GM18951 (cell line): ENCODE measurements around the gene ZER1.
"Not testable (repeated sequence)": the region's sequence is repeated elsewhere in the genome, so short reads cannot be mapped to it uniquely, and the experiment has no call there.

Experiments used
- POLR2A ChIP-seq: IDR thresholded peaks from 4 replicates; pipeline ENCODE4 v1.6.1; 2011; ENCODE audit warnings: mild to moderate bottlenecking; ENCODE audit not compliant: insufficient read length, insufficient read depth; ENCODE audit errors: extremely low read depth
- in situ Hi-C: fragments of 300-500 bp; cut with MboI; formaldehyde crosslinking; loops from one replicate; pipeline ENCODE4 v1.12.0; 2022; ENCODE audit warnings: low sequenced_read_pairs, mixed read lengths, inconsistent platforms; ENCODE audit not compliant: unreplicated experiment

The ZER1 gene

DNA sequence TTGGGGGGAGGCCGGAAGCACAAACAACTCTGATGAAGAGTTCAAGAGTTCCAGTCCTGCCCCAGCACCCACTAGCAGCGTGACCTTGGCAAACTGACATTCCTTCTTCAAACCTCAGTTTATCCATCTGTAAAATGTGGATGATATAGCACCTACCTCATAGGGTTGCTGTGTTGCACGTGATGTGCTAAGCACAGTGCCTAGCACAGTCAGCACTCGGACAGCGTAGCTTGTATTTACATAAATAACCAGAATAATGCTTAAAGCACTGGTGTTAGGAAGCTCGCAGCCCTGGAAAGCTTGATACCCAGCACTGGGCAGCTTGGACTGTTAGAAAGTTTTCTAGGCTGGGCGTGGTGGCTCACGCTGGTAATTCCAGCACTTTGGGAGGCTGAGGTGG is 64.3 kb downstream of the ZER1 start:
- TF ChIP-seq POLR2A: no peak
- in situ Hi-C loops: no loop called here

DNA sequence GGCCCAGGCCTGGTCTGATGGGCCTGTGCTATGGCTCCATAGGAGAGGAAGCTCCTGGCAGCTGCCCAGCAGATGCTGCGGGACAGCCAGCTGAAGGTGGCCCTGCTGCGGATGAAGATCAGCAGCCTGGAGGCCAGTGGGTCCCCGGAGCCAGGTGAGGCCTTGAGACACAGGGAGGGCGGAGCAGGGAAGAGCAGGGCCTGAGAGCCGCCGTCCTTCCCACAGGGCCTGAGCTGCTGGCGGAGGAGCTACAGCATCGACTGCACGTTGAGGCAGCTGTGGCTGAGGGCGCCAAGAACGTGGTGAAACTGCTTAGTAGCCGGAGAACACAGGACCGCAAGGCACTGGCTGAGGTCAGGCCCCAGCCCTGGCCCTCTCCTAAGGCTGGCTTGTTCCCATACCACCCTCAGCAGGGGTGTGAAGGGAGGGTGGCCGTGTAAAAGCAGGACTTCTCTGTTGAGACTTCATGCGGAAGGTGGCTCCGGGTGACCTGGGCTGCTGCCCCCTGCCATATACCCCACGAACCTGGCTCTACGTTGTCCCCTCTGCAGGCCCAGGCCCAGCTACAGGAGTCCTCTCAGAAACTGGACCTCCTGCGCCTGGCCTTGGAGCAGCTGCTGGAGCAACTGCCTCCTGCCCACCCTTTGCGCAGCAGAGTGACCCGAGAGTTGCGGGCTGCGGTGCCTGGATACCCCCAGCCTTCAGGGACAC is 64.9 kb downstream of the ZER1 start:
- no peak for TF ChIP-seq POLR2A
- in situ Hi-C loops: no loop called here

DNA sequence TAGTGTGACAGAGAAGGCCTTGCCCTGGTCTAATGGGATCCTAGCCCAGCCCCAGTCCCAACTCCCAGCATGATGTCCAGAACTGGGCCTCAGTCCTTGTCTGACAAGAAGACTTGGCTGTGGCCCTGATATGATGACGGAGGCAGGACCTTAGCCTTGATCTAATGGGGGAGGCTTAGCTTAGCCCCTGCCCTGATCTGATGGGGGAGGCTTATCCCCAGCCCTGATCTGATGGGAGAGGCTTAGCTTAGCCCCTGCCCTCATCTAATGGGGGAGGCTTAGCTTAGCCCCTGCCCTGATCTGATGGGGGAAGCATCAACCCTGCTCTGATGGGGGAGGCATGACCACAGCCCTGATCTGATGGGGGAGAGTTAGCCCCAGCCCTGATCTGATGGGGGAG is 65.7 kb downstream of the ZER1 start:
- in situ Hi-C loops: no loop called here
- TF ChIP-seq POLR2A: no peak

DNA sequence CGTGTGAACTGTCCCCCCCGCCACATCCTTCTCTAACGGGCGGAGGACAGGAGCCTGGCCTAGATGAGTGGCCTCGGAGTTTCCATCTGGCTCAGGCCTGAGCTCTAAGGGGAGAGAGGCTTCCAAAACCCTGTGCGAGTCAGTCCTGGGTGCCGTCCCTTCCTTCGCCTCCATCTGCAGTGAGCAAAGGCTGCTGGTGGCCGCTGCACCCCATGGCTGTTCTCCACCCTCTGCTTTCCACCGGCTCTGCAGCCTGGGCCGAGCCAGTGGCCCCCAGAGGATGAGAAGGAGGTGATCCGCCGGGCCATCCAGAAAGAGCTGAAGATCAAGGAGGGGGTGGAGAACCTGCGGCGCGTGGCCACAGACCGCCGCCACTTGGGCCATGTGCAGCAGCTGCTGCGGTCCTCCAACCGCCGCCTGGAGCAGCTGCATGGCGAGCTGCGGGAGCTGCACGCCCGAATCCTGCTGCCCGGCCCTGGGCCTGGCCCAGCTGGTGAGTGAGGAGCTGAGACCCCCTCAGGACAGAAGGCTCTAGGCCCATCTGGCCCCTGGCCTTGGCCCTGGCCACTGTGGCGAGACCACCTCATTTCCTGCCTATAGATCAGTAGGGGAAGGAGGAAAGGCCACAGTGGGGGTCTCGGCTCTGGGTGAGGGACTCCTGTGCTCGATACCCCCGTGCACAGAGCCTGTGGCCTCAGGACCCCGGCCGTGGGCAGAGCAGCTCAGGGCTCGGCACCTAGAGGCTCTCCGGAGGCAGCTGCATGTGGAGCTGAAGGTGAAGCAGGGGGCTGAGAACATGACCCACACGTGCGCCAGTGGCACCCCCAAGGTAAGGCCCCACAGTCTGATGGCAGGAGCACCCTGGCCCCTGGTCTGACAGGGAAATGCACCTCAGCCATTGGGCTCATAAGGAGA is 66.4 kb downstream of the ZER1 start:
- in situ Hi-C loops: no loop called here
- no peak for TF ChIP-seq POLR2A

DNA sequence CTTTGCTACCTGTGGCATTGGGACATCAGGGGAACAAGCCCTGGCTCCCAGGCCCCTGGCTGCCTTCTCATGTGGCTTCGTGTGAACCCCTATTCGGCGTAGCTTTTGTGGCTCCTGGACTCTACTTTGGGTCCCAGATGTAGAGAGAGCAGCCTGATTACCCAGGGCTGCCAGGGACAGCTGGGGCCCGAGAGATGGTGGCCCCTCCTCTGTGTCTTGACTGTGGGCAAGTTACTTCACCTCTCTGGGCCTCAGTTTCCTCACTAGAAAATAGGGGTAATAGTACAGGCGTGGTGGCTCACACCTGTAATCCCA is 67.4 kb downstream of the ZER1 start:
- no peak for TF ChIP-seq POLR2A
- in situ Hi-C loops: no loop called here

DNA sequence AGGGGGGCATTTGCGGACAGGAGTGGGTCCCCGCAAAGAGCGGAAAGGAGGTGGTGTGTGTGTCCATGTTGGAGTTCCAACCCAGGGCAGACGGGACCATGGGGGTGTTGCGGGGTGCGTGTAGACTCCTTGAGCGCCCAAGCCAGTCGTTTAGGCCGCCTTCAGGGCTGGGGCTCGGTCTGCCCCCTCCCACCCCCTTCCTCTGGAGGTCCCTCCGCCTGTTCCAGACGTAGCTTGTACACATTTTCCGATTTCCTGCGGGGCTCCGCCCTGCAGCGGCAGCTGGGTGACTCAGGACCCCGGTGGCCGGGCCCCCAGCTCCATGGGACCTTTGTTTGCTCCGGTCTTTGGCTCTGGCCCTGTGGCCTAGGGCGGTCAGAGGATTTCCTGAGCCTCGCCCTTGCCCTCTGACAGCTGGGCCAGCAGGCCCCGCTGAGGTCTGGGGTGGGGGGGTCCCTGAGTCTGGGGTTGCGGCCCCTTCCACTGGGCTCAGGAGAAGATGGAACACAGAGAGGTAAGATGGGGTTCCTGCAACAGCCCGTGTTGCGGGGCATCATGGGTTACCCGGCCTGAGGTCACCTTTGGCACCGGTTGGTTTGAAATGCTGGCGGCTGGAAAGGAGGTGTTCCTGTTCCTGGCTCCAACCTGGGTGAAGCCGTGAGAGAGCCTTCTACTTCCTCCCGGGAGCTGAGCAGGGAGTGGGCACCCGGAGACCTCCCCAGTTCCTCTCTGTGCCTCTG is 67.9 kb downstream of the ZER1 start:
- in situ Hi-C loops: no loop called here
- TF ChIP-seq POLR2A: no peak

DNA sequence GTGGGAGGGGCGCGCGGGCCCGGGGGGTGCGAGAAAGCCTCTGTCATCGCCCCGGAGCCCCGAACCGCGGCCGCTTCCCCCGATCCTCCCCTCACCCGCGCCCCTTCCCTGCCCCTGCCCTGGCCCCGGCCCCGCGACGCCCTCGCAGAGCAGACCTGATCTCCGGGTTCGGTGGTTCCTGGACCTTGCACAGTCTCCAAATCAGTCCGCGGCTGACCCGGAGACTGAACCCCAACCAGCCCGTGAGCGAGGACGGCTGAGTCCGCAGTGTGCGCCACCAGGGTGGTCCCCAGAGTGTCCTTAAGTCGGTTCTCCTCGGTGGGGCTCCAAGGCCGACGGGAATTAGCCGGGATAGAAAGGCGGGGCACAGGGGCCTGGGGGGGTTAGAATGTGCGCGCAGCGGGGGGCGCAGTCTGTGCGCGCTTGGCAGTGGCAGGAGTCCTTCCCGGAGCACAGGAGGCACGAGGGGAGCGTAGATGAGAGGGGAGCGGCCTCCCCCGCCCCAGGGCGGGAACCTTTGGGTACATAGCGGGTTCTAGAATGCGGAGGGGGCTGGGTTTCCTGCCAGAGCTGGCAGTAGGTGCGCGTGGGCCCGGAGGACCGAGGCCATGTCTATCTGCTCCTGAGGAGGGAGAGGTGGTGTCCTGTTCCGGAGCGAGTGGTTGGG is 68.6 kb downstream of the ZER1 start:
- TF ChIP-seq POLR2A: no peak
- in situ Hi-C loops: no loop called here

DNA sequence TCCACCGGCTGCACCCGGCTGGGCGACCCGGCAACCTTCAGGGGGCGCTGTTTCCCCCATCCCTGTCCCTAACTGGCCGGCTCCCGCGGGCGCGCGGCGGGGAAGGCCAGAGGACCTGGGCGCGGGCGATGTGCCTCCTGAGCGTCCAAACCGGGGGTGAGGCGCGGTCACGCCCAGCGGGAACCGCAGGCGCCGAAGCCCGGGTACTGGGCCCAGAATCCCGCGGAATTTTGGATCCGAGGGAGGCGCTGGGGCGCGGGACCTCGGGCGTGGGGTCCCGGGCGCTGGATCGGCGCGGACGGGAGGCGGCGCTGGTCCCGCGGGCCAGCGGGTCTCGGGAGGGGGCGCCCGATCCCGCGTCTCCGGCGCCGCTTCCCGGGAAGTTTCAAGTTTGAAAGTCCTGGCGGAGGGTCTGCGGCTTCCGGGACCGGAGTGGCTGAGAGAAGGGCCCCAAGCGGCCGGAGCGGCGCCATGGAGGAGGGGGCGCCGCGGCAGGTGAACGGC is 69.2 kb downstream of the ZER1 start, which contains the start of gene PKN3:
PKN3 (plus strand) TSS at position 59 of the 504 bp plus-strand sequence; CDS start at position 472, 413 bp downstream.
- in situ Hi-C loops: no loop called here
- peak; percentile 58 for TF ChIP-seq POLR2A

DNA sequence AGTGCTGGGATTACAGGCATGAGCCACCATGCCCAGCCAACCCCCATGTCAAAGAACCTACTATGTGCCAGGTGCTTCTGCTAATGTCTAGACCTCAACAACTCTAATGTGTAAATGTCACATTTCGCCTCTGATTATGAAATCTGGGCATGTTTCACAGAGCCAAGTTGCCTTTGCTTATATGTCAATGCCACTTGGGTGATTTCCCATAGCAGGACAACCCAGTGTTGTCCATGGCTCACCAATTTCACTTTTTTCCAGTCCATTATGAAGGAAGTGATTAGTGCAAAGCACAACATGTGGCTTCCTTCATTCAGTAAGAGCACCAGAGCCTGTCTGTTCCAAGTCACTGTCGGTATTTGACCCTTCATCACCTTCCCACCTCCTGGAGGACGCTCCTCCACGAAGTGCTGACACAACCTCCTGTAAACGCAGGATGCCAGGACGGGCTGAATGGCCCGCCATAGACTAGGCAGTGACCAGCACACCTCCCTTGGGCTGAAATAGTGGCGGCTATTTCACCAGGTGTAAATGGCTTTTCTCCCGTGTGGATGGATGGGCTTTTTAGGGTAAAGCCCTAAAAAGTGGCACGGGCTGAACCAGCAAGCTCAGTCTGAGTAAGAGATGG is 70.4 kb downstream of the ZER1 start:
- TF ChIP-seq POLR2A: no peak
- in situ Hi-C loops: no loop called here

DNA sequence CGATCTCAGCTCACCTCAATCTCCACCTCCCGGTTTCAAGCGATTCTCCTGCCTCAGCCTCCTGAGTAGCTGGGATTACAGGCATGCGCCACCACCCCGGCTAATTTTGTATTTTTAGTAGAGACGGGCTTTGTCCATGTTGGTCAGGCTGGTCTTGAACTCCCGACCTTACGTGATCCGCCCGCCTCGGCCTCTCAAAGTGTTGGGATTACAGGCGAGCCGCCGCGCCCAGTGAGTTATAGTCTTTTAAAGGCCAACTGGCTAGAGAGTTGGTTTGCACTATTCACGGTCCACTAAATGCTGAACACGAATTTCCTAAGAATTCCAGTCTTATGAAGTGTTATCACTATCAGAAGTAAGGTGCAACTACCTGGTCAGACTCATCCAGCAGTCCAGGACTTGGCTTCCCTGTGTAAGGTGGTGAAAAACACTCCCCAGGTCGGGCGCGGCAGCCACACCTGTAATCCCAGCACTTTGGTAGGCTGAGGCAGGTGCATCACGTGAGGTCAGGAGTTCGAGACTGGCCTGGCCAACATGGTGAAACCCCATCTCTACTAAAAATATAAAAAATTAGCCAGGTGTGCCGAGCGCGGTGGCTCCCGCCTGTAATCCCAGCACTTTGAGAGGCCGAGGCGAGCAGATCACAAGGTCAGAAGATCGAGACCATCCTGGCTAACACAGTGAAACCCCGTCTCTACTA is 72.5 kb downstream of the ZER1 start:
- in situ Hi-C loops: not testable (repeated sequence)

DNA sequence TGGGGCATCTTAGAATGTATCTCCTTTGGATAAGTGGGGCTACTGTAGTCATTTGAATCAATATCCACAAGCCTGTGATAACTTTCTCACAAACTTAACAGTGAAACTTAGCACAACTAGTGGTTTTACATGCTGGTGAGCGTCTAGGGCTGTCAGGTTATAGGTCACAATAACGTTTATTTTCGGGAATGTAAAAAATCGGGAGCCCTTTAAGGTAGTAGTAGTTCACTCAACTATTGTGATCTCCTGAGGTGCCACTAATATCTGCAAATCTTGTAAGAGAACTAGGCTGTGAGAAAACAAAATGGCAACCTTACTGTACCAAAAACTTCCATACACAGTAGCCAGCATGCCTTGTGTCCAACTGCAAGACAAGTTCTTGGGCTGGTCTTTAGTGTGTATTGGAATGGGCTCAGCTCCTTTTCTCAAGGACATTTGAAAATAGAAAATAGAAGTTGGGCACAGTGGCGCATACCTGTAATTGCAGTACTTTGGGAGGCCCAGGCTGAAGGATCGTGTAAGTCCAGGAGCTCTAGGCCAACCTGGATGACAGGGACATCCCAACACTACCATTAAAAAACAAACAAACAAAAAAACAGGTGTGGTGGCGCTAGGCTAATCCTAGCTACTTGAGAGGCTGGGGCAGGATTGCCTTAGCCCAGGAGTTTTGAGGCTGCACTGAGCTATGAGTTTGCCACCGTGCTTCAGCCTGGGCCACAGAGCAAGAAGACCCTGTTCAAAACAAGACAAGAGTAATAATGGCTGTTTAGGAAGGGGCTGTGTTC is 74.6 kb downstream of the ZER1 start:
- in situ Hi-C loops: no loop called here
- TF ChIP-seq POLR2A: peak; percentile 27
